HL-60 (cell line): ENCODE results near the gene NAPEPLD.
"Not testable (repeated sequence)": the region's sequence is repeated elsewhere in the genome, so short reads cannot be mapped to it uniquely, and the experiment has no call there.

ENCODE experiments used
- DNase-seq, 2 experiments: peaks; one replicate each; pipeline ENCODE4 v3.0.0-alpha.2; 2010 to 2020; ENCODE audit warnings: low read depth in 1 of 2, low spot score in 1 of 2
- H3K27ac ChIP-seq: fragments of 250-450 bp; sonication (Bioruptor Pico); replicated peaks from 2 replicates; pipeline ENCODE4 v1.5.1; 2020; ENCODE audit warnings: mild to moderate bottlenecking, moderate library complexity
- H3K27me3 ChIP-seq: fragments of 250-450 bp; sonication (Bioruptor Pico); 2 replicates; pipeline ENCODE4 v1.5.1; 2021; ENCODE audit warnings: mild to moderate bottlenecking, moderate library complexity; ENCODE audit not compliant: insufficient read depth, poor library complexity, severe bottlenecking
- H3K4me3 ChIP-seq: replicated peaks from 2 replicates; pipeline ENCODE4 v1.5.1; 2011; ENCODE audit warnings: mild to moderate bottlenecking, control low read depth, low read length; ENCODE audit not compliant: insufficient read depth
- CTCF ChIP-seq: IDR thresholded peaks from one replicate; pipeline ENCODE4 v1.5.1; 2011; ENCODE audit warnings: low read length, control low read depth, inconsistent platforms; ENCODE audit not compliant: insufficient read depth
- GABPA ChIP-seq: IDR thresholded peaks from 2 replicates; pipeline ENCODE4 v1.6.1; 2012; ENCODE audit warnings: low read depth
- POLR2AphosphoS5 ChIP-seq: IDR thresholded peaks from 2 replicates; pipeline ENCODE4 v1.6.1; 2012; ENCODE audit warnings: low read depth
- REST ChIP-seq: IDR thresholded peaks from 2 replicates; pipeline ENCODE4 v1.6.1; 2012; ENCODE audit warnings: low read depth; ENCODE audit not compliant: insufficient replicate concordance
- SPI1 ChIP-seq: IDR thresholded peaks from 2 replicates; pipeline ENCODE4 v1.6.1; 2012; ENCODE audit warnings: low read depth, mild to moderate bottlenecking, borderline replicate concordance

The NAPEPLD gene

DNA sequence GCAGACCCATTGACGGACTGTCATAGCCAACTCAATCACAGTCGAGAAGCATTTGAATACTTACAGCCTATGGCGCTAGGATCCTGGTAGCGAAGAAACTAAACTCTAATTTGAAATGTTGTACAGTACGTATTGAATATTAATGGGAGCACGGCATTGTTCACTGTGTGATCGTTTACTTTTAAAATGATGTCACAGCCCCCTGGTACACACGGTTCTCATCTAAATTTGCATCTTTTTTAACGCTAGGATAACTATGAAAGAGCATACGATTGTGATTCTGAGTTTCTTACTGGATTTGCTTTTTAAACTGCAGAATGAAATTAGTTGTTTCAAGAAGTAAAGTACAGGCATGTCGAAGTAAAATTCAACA is 895 bp upstream of the NAPEPLD start:
- H3K4me3 ChIP-seq: peak overlapping the region; percentile 81
- DNase-seq: no peak
- H3K27ac ChIP-seq: peak overlapping the region; percentile 91
- no peaks in the 10 kb centered on the region for H3K27me3 ChIP-seq
- TF ChIP-seq CTCF (no peak), GABPA (no peak), POLR2AphosphoS5 (no peak), REST (no peak), SPI1 (no peak)

GRCh38 chr7:103148131-103148993 is 537 bp downstream of the NAPEPLD start:
- TF ChIP-seq REST: no peak
- TF ChIP-seq GABPA: no peak
- no peak for TF ChIP-seq CTCF
- TF ChIP-seq SPI1: no peak
- TF ChIP-seq POLR2AphosphoS5: no peak
- no peak for DNase-seq
- Histone ChIP-seq H3K27me3 (no peaks in the 10 kb centered on the region), H3K27ac (peak overlapping the region; percentile 91), H3K4me3 (peak overlapping the region; percentile 81)

DNA sequence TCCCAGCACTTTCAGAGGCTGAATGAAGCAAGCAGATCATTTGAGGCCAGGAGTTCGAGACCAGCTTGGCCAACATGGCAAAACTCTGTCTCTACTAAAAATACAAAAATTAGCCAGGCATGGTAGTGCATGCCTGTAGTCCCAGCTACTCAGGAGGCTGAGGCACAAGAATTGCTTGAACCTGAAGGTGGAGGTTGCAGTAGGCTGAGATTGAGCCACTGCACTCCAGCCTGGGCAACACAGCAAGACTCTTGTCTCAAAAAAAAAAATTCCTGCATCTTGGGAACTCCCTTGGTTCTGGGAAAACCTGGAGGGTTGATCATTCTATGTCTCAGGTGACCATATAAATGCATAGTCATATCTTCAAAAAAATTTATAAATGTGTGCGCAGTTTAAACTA is 4.1 kb downstream of the NAPEPLD start:
- not testable (repeated sequence) for H3K4me3 ChIP-seq, H3K27me3 ChIP-seq, H3K27ac ChIP-seq, DNase-seq

DNA sequence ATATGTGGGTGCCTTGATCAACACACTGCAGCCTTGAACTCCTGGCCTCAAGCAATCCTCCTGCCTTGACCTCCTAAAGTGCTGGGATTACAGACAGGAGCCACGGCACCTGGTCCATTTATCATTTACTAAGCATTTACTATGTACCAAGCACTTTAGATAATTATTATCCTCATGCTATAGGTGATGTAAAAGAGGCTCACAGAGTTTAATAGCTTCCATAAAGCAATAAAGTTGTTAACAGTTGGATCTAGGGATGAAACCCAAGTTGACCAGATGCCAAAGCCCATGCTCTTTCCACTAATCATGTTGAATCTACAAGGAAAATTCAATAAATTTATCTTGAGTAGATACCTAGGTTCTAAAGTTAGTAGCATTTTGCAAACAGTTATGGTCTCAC is 5.0 kb downstream of the NAPEPLD start:
- no peak for DNase-seq
- Histone ChIP-seq H3K27ac (no peak overlapping the region), H3K4me3 (no peak overlapping the region), H3K27me3 (no peaks in the 10 kb centered on the region)
- TF ChIP-seq SPI1 (no peak), CTCF (no peak), REST (no peak), GABPA (no peak), POLR2AphosphoS5 (no peak)
